Activated B cell treated with CpG ODN at 0.5 μM for 24 hours (primary cell): ENCODE data around the gene CCDC12. TPM values are rescaled to one million over a fixed set of nuclear protein-coding genes. Genes with fewer than 3 reads are reported as not detected.
A peak's percentile ranks its signal among the peaks of the same experiment; 100 is the strongest.

Experiments
- ATAC-seq: fragments of 200-7000 bp; cut with Tn5 transposase; one replicate; pipeline ENCODE4 v1.10.0; 2021; ENCODE audit warnings: low read depth, mild to moderate bottlenecking, moderate library complexity
- CTCF ChIA-PET: fragments of 350-600 bp; sonication (Branson Sonifier 250); formaldehyde crosslinking; loops from one replicate; lab custom pipeline; 2021; ENCODE audit warnings: antibody characterized with exemption; lab: Charles Lee
- POLR2A ChIA-PET: fragments of 350-600 bp; sonication (Branson Sonifier 250); formaldehyde crosslinking; loops from one replicate; lab custom pipeline; 2021; ENCODE audit warnings: antibody characterized with exemption; lab: Charles Lee
- DNase-seq: peaks from one replicate; pipeline ENCODE4 v3.0.0; 2022
- H3K27ac Mint-ChIP-seq: one replicate; pipeline ENCODE4 v1.8.0; 2020; ENCODE audit warnings: mixed read lengths
- H3K27me3 Mint-ChIP-seq: one replicate; pipeline ENCODE4 v1.8.0; 2021; ENCODE audit warnings: mixed read lengths
- H3K36me3 Mint-ChIP-seq: one replicate; pipeline ENCODE4 v1.8.0; 2021; ENCODE audit warnings: low read depth, mixed read lengths
- H3K4me1 Mint-ChIP-seq: one replicate; pipeline ENCODE4 v1.8.0; 2021; ENCODE audit warnings: mixed read lengths
- H3K4me3 Mint-ChIP-seq: one replicate; pipeline ENCODE4 v1.8.0; 2020; ENCODE audit warnings: mild to moderate bottlenecking, mixed read lengths
- H3K9me3 Mint-ChIP-seq: one replicate; pipeline ENCODE4 v1.8.0; 2020; ENCODE audit warnings: mixed read lengths
- CTCF ChIP-seq: fragments of 200-600 bp; IDR thresholded peaks from one replicate; pipeline ENCODE4 v1.8.0; 2022; ENCODE audit warnings: antibody characterized with exemption, mild to moderate bottlenecking
- intact Hi-C: fragments of 100-400 bp; cut with micrococcal nuclease; formaldehyde crosslinking; loops from one replicate; pipeline ENCODE4 v1.15.1; 2024
- total RNA-seq: library from RNA; stranded (reverse); gene quantifications from 2 replicates; pipeline ENCODE4 v1.2.3, GENCODE V29; 2022

Gene CCDC12
- total RNA-seq, 1 donor from 2014 or later: 98.4 TPM

- peaks cover 92% of the 10 kb centered on the region for H3K4me1 Mint-ChIP-seq
Observed at GRCh38 chr3:46942076-46942475, 34.5 kb downstream of the CCDC12 start.

GRCh38 chr3:46939578-46940445, 36.7 kb downstream of the CCDC12 start:
- H3K36me3 Mint-ChIP-seq: peaks cover 73% of the 10 kb centered on the region
- intact Hi-C loops: loop anchor here (2.0 kb wide), 1 partner anchor 13 kb away; no protein-coding TSS in a partner anchor
- DNase-seq: no peak
- peak overlapping the region; percentile 78 for H3K27ac Mint-ChIP-seq
- H3K27me3 Mint-ChIP-seq: no peaks in the 10 kb centered on the region
- ATAC-seq: no peak
- ChIA-PET POLR2A (interaction anchor here (1.3 to 2.4 kb wide), 3 partner anchors 9 to 36 kb away, joined by 3 to 8 read pairs (median 5); no protein-coding TSS in a partner anchor), CTCF (interaction anchor here (1.2 kb wide), 1 partner anchor 9 kb away, joined by 4 read pairs; no protein-coding TSS in a partner anchor)
- no peak overlapping the region for H3K4me3 Mint-ChIP-seq
- H3K4me1 Mint-ChIP-seq: peaks cover 88% of the 10 kb centered on the region
- no peaks in the 10 kb centered on the region for H3K9me3 Mint-ChIP-seq
- no peak for TF ChIP-seq CTCF

More at GRCh38 chr3:46942076-46942475, 34.5 kb downstream of the CCDC12 start:
- no peak overlapping the region for H3K4me3 Mint-ChIP-seq
- TF ChIP-seq CTCF: no peak
- H3K27ac Mint-ChIP-seq: no peak overlapping the region
- DNase-seq: no peak
- ATAC-seq: no peak
- CTCF ChIA-PET: no interaction called here
- POLR2A ChIA-PET: interaction anchor here (0.9 kb wide), 1 partner anchor 17 kb away, joined by 4 read pairs; no protein-coding TSS in a partner anchor
- peaks cover 75% of the 10 kb centered on the region for H3K36me3 Mint-ChIP-seq
- H3K27me3 Mint-ChIP-seq: no peaks in the 10 kb centered on the region
- intact Hi-C loops: no loop called here
- H3K9me3 Mint-ChIP-seq: no peaks in the 10 kb centered on the region

GRCh38 chr3:46938118-46938517, 38.4 kb downstream of the CCDC12 start:
- intact Hi-C loops: loop anchor here (2.0 kb wide), 1 partner anchor 15 kb away; no protein-coding TSS in a partner anchor
- ChIA-PET CTCF (no interaction called here), POLR2A (interaction anchor here (0.9 to 2.4 kb wide), 5 partner anchors 7 to 53 kb away, joined by 3 to 8 read pairs (median 5); partner anchors contain the start of gene NBEAL2)
- Mint-ChIP-seq H3K27me3 (no peaks in the 10 kb centered on the region), H3K4me1 (peaks cover 84% of the 10 kb centered on the region), H3K27ac (peak overlapping the region; percentile 73), H3K36me3 (peaks cover 64% of the 10 kb centered on the region), H3K4me3 (peak overlapping the region; percentile 46), H3K9me3 (no peaks in the 10 kb centered on the region)
- ATAC-seq: peak; percentile 6
- no peak for TF ChIP-seq CTCF
- DNase-seq: no peak

GRCh38 chr3:46936733-46937250, 39.8 kb downstream of the CCDC12 start:
- H3K4me1 Mint-ChIP-seq: peaks cover 87% of the 10 kb centered on the region
- no peak overlapping the region for H3K4me3 Mint-ChIP-seq
- CTCF ChIA-PET: no interaction called here
- DNase-seq: no peak
- no peaks in the 10 kb centered on the region for H3K9me3 Mint-ChIP-seq
- peak overlapping the region; percentile 61 for H3K27ac Mint-ChIP-seq
- peaks cover 54% of the 10 kb centered on the region for H3K36me3 Mint-ChIP-seq
- POLR2A ChIA-PET: interaction anchor here (1.5 to 15.6 kb wide), 2 partner anchors 10 to 40 kb away, joined by 4 to 189 read pairs; partner anchors contain the start of genes CCDC12 and NBEAL2
- no peak for ATAC-seq
- intact Hi-C loops: no loop called here
- H3K27me3 Mint-ChIP-seq: no peaks in the 10 kb centered on the region
- TF ChIP-seq CTCF: no peak
